Spleen (tissue), 7 donors: ENCODE measurements around the gene CCN5.

Experiments used
- POLR2A ChIP-seq, 3 donors: fragments of 450-650 bp; IDR thresholded peaks; one replicate each; pipeline ENCODE4 v1.5.1; 2017; ENCODE audit warnings: antibody characterized with exemption in 3 of 3, mild to moderate bottlenecking in 1 of 3
- POLR2AphosphoS5 ChIP-seq, 3 donors: sonication (generic); formaldehyde crosslinking; IDR thresholded peaks; one replicate each; pipeline ENCODE4 v1.5.1; 2017; ENCODE audit warnings: antibody characterized with exemption in 3 of 3
- TF ChIP-seq, protein P1 (sequence below), 11 experiments: fragments of 200-600 bp in 7 of 11; fragments of 450-650 bp in 4 of 11; sonication (generic) in 4 of 11; IDR thresholded peaks in 8 of 11; conservative IDR thresholded peaks in 3 of 11; 1 replicate in 7 of 11; 2 replicates in 4 of 11; pipeline versions ENCODE4 v1.4.0 to v1.8.0; 2016 to 2021; ENCODE audit warnings: antibody characterized with exemption in 11 of 11, inconsistent platforms in 4 of 11, mild to moderate bottlenecking in 1 of 11
- donor health status: DM: no; HTN: no; CAD: no; lungs with moderate emphysema.
- donor health status: DM: no; HTN: no; CAD: no.
- donor health status: DM: no; HTN: no; CAD: no.

DNA sequence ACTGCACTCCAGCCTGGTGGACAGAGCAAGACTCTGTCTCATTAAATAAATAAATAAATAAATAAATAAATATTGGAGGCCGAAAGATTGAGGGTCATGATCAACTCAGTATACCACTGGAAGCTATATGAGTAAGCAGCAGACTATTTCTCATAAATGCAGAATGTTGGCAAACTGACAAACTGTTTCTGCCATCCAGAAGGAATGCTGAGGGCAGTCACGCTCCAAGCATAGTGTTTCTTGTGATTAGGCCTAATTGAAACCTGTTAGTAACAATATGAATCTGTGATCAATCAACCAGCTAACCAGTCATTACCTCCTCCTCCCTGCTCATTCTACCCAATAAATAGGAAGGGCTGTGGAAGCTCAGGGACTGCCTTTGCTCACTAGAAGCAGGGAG lies 15.3 kb downstream of the CCN5 start:
- TF ChIP-seq, protein P1, sequence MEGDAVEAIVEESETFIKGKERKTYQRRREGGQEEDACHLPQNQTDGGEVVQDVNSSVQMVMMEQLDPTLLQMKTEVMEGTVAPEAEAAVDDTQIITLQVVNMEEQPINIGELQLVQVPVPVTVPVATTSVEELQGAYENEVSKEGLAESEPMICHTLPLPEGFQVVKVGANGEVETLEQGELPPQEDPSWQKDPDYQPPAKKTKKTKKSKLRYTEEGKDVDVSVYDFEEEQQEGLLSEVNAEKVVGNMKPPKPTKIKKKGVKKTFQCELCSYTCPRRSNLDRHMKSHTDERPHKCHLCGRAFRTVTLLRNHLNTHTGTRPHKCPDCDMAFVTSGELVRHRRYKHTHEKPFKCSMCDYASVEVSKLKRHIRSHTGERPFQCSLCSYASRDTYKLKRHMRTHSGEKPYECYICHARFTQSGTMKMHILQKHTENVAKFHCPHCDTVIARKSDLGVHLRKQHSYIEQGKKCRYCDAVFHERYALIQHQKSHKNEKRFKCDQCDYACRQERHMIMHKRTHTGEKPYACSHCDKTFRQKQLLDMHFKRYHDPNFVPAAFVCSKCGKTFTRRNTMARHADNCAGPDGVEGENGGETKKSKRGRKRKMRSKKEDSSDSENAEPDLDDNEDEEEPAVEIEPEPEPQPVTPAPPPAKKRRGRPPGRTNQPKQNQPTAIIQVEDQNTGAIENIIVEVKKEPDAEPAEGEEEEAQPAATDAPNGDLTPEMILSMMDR (IDR thresholded peaks at IDR 0.05 in 8 of 11, conservative IDR thresholded peaks at IDR 0.05 in 3 of 11), result no peak
- no peak for TF ChIP-seq POLR2A (IDR thresholded peaks at IDR 0.05)
- no peak for TF ChIP-seq POLR2AphosphoS5 (IDR thresholded peaks at IDR 0.05)
